HG03378 (cell line): ENCODE measurements around the gene OPCML.
"Not testable (repeated sequence)": the region's sequence is repeated elsewhere in the genome, so short reads cannot be mapped to it uniquely, and the experiment has no call there.

Source experiments
- ATAC-seq: cut with Tn5 transposase; IDR thresholded peaks from one replicate; pipeline ENCODE4 v1.9.1; 2021; ENCODE audit warnings: mild to moderate bottlenecking, moderate library complexity; ENCODE audit not compliant: unreplicated experiment

Gene OPCML

DNA sequence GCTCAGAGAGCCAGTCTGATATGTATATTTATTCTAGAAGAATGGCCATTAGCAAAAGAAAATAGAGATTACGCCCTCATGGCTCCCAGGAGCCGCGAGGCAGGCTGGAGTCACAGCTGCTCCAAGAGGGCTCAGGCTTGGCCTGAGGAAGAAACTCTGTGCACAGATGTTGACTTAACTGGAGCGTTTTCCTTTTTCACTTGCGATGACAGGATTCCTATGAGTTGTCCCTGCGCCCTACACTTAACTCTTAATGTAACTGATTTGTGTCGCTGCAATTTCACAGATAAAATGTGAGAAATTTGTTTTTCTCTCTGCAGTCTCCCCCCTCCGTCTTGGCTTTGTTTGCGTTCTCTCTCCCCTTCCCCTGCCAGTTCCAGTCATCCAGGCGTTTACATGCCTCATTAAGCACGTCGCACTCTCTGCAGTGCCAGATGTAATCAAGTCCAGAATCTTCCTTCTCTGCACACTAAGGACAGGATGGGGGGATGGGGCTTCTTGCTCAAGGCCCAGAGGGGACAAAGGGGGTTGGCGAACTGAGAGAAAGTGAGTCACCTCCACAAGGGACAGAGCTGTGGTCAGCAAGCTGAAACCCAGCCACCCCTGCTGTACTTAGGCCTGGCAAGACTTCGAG lies 1101.8 kb downstream of the OPCML start:
- ATAC-seq, result no peak

DNA sequence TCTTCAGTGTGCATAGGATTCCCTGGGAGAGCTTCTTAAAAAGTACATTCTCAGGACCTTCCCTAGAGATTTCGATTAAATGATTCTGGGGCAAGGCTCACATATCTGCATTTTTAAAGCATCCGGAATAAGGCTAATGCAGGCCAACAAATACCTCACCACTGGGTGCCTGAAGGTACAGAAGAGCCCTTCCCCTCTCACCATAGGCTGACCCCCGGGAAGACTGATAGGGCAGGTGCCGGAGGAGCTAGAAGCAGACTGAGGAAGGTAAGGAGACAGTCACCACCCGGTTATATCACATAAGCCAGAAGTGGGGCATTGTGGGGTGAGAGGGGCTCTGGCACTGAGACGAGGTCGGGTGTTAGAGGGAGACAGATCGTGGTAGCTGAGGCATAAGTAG lies 1102.6 kb downstream of the OPCML start:
- no peak for ATAC-seq

- ATAC-seq, result no peak
These were observed 1104.7 kb downstream of the OPCML start for GRCh38 chr11:132427611-132428010.

- no peak for ATAC-seq
These were observed 1107.9 kb downstream of the OPCML start for GRCh38 chr11:132424433-132424832.

DNA sequence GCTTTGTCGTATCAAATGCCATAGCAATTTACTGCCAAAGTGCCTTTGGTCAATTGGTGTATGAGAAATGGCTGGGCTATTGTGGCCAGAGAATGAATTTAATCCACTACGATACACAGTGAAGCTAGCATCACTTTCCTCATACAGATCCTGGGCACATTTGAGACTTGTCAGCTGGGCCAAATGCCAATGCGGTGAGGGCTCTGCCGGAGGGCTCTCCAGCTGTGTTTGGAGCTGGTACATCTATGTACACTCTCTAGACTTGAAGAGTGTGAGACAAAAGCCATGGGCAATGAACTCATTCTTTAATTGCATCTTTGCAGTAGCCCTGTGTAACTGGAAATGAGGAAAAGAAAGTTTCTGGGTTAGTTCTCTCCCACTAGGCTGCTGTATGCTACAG lies 1109.0 kb downstream of the OPCML start:
- ATAC-seq, result no peak

GRCh38 chr11:132422722-132423121 lies 1109.6 kb downstream of the OPCML start:
- no peak for ATAC-seq

- ATAC-seq, result no peak
These were observed 1110.7 kb downstream of the OPCML start for GRCh38 chr11:132421555-132421954.

GRCh38 chr11:132414451-132414850 lies 1117.8 kb downstream of the OPCML start:
- no peak for ATAC-seq

DNA sequence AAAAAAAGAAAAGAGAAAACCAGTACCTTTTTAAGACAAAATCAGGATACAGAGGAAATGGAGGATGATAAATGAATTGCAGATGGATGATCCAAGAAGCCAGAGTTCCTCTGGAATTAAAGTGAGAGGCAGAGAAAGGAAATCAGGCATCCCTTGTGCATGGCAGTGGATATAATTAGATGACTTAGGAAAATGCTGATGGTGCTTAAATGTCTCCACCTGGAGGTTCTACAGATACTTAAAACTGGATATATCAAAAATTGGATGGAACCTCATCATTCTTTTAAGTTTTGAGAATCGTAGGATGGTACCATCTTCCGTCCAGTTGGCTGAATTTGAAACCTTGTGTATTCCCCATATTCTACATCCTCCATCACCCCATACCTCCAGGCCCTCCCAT lies 1121.9 kb downstream of the OPCML start:
- ATAC-seq, result no peak

GRCh38 chr11:132409573-132410355 lies 1122.5 kb downstream of the OPCML start:
- no peak for ATAC-seq

DNA sequence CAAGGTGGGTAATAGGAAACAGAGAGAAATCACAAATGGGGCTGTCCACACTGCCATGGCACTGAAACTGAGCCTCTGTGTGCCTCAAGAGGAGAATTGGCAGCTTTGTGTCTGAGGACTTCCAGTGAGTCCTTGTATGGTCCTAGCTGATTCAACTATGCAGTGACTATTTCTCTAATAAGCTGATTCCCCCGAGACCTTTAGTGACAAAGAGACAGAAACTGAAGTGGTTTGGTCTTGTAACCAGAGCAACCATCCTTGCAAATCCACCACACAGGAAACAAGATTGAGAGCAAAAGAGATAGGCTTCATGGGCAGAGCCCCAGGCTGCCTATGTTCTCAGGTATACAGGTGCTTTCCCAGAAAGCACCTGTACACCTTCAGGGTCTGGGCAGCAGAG lies 1123.4 kb downstream of the OPCML start:
- peak; percentile 50 for ATAC-seq

DNA sequence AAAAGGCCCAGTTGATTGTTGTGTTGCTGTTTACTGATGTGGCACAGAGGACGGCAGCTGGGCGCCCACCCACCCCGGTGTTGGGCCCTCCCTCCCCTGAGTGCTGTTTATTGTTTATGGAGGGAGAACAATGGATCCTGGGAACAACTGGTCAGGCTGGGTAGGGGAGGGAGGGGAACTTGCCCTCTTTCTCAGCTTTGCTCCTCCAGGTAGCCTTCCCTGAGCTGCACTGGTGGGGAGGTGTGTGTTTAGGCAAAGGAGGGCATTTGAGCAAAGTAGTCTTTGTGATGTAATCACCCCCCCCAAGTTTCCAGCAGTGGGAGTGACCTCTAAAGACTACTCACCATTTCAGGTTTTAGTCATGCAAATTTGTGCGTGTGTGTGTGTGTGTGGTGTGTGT lies 1126.6 kb downstream of the OPCML start:
- no peak for ATAC-seq

- ATAC-seq, result peak; percentile 61
These were observed 1130.1 kb downstream of the OPCML start for GRCh38 chr11:132402071-132402684.

DNA sequence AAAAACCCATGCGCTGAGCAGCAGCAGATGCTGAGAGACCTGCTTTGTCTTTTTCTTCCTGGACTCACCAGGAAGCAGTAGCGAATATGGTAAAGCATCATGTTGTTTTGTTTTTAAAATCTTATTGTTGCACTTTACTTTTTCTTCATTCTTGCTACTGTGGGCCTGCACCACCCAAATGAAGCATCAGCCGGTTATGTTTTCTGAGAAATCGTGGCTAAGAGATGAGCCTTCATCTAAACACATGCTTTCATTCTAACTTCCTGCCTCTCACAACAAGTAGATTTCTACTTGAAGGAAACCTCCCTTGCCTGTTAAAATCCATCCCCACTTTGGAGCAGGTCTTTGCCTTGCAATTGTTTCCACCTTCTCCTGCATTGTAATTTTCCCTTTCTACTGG lies 1136.0 kb downstream of the OPCML start:
- no peak for ATAC-seq

- ATAC-seq, result no peak
These were observed 1136.9 kb downstream of the OPCML start for GRCh38 chr11:132395434-132395833.

GRCh38 chr11:132379540-132379939 lies 1152.8 kb downstream of the OPCML start:
- ATAC-seq, result no peak

DNA sequence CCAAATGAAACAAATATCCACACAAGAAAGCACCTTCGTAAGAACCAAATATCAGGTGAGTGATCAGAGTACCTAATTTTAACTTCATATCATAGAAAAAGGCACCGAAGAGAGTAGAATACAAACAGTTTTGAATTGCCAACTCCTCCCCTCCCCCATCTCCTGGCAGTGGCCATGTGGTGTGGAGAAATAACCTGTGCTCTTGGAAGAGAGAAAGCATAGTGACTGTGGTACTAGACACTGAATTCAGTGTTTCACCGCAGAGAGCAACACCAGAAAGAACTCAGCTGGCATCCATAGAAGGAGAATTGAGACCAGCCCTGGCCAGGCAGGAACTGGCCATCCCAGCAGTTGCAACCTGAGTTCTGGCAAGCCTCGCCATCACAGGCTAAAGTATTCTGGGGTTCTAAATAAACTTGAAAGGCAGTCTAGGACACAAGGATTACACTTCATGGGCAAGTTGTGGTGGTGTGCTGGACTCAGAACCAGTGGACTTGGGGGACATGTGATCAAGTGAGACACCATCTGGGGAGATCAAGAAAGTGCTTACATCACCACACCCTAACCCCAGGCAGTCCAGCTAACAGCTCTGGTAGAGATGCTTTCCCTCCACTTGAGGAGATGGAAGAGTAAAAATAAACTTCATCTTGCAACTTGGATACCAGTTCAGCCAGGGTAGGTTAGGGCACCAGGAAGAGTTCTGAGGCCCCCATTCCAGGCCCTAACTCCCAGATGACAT lies 1158.7 kb downstream of the OPCML start:
- no peak for ATAC-seq

DNA sequence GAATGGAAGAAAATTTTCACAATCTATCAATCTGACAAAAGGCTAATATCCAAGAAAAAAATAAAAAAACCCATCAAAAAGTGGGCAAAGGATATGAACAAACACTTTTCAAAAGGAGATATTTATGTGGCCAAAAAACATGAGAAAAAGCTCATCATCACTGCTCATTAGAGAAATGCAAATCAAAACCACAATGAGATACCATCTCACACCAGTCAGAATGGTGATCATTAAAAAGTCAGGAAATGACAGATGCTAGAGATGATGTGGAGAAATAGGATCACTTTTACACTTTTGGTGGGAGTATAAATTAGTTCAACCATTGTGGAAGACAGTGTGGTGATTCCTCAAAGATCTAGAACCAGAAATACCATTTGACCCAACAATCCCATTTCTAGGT lies 1162.2 kb downstream of the OPCML start:
- not testable (repeated sequence) for ATAC-seq

DNA sequence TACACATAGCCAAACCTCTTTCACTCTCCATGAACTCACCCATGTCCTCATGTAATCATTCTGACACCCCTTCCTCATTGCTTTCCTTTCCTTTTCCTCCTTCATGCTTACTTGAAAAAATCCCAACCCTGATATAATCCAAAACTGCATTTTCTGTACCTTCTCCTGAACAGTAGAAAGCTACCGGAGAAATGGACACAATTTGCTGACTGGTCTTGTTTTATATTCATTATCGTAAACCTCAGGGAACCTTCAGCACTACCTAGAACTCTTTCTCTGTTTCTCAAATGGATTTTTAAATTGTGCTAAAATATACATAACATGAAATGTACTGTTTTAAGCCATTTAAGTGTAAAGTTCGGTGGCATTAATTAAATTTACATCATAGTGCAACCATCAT lies 1165.0 kb downstream of the OPCML start:
- ATAC-seq, result no peak

GRCh38 chr11:132365650-132366049 lies 1166.7 kb downstream of the OPCML start:
- ATAC-seq, result no peak
